GM18868 (cell line): ENCODE measurements around the gene MDK.

Experiments used
- ATAC-seq: cut with Tn5 transposase; IDR thresholded peaks from one replicate; pipeline ENCODE4 v1.9.1; 2021; ENCODE audit warnings: mild to moderate bottlenecking, moderate library complexity; ENCODE audit not compliant: unreplicated experiment

Gene MDK

GRCh38 chr11:46381819-46382645 lies 563 bp downstream of the MDK start:
- no peak for ATAC-seq

GRCh38 chr11:46382646-46383403 lies 1.4 kb downstream of the MDK start:
- ATAC-seq, result no peak

DNA sequence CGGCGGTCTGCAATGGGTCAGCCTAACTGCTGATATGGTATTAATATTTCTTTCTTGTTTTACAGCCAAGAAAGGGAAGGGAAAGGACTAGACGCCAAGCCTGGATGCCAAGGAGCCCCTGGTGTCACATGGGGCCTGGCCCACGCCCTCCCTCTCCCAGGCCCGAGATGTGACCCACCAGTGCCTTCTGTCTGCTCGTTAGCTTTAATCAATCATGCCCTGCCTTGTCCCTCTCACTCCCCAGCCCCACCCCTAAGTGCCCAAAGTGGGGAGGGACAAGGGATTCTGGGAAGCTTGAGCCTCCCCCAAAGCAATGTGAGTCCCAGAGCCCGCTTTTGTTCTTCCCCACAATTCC lies 1.9 kb downstream of the MDK start:
- ATAC-seq, result no peak

GRCh38 chr11:46383974-46384701 lies 2.7 kb downstream of the MDK start:
- no peak for ATAC-seq

DNA sequence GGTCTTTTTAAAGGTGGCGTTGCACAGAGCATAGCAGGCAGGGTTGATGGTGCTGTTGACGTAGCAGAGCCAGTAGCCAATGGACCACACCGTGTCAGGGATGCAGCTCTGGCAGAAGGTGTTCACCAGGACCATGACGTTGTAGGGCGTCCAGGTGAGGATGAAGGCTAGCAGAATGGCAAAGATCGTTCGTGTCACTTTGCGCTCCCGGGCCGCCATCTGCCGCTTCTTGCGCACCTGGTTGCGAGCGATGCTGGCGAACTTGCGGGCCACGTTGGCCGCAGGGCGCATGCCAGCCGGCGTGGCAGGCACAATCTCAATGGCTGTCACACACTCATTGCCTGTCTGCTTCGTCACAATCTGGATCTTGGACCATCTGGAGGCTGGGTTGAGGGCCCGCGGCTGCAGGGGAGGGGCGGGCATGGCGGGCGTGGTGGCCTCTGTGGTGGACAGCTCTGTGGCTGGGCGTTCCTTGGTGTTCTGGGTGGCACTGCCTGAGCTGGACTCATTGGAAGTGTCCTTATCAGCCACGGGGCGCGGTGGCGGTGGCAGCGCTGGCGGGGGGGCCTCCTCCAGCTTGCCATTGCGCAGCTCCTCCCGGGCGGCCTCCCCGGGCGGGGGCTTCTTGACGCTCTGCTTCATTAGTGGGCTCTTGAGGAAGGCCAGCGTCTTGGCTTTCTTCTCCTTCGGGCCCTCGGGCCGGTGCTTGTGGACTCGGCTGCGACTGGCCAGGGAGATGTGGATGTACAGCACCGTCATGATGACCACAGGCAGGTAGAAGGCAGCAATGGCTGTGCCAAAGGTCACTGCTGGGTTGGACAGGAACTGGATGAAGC lies 3.9 kb downstream of the MDK start:
- ATAC-seq, result no peak

GRCh38 chr11:46386005-46386578 lies 4.6 kb downstream of the MDK start:
- no peak for ATAC-seq

GRCh38 chr11:46386674-46387073 lies 5.2 kb downstream of the MDK start:
- ATAC-seq, result no peak

DNA sequence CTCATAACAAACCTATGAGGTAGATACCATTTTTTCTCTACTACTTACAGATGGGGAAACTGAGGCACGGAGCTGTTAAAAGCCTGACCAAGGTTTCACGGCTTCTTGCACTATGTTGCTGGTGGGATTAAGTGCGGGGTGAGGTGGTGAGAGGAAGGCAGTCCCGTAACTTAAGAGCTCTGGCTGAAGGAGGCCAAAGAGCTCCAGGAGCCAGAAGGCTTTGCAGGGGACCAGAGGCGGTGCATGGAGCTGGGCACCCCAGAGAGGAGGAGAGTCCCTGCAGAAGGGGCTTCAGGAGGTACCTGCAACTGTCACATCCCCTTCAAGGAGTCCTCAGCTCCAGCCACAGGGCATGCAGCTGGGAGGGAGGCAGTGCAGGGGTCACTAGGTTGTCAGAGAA lies 6.0 kb downstream of the MDK start:
- no peak for ATAC-seq

DNA sequence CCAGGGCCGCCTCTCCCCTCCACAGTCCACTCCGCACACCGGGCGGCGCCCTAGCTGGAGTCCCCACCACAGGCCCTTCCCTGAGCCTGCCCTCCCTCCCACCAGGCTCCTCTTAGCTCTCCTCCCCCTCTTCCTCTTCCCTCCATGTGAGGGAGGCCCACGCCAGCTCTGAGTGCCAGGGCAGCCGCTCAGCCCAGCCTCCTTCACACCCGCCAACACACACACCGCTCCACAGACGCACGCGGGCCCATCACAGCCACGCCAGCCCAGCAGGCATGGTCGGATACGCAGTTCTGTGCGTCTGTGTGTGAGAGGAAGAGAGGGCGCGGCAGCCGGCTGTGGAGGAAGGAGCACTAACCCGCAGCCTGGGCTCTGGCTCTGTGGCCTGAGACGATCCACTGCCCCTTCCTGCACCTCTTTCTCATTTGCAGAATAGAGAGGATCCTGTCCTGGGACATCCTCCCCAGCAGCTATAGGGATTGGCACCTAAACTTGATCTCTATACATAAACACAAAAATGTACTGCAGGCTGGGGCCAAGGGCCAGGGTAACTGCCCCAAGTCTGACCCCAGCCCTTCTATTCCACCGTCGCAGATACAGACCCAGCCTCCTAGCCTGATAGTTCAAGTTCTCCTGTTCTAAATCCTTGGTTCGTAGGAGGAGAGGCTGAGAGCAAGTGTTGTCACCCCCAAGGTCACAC lies 6.6 kb downstream of the MDK start:
- ATAC-seq, result no peak

- no peak for ATAC-seq
Measured at GRCh38 chr11:46388619-46389449, 7.4 kb downstream of the MDK start.

DNA sequence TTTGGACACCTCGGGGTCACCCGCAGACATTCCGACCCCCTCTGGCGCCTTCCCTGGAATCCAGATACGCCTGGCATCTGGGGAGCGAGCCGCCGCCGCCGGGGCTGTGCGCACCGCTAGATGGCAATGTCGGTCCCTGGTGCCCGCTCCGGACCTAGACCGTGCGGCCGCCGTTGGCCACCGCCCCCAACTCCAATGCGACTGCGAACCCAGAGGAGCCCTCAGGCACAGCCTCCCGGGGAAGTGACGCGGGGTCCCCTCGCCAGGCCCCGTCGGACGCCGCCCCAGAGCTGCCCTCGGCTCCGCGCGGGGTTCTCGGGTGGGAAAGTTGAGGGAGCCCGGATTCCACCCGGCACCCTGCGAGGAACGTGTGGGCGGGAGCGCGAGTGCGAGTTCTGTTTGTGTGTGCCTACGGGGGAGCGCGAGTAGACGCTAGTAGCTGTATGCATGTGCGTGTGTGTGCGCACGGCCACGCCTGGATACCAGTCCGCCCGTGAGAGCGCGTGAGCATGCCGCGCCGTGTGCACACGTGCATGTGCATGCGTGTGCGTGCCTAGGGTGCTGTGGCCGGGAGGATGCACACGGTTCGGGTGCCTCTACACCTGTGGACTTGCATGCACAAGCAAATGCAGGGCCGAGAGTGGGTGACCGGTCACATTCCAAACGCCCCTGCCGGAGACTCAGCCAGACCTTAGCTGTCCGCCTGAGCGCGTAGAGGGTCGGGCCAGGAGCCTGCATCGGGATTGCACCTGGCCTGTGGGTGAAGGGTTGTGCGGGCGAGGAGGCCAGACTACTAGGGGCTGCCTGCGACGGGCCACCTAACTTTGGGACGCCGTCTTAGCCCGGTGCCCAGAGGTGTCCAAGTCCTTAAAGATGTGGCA lies 8.2 kb downstream of the MDK start:
- peak; percentile 47 for ATAC-seq

GRCh38 chr11:46390331-46391171 lies 9.1 kb downstream of the MDK start:
- no peak for ATAC-seq

DNA sequence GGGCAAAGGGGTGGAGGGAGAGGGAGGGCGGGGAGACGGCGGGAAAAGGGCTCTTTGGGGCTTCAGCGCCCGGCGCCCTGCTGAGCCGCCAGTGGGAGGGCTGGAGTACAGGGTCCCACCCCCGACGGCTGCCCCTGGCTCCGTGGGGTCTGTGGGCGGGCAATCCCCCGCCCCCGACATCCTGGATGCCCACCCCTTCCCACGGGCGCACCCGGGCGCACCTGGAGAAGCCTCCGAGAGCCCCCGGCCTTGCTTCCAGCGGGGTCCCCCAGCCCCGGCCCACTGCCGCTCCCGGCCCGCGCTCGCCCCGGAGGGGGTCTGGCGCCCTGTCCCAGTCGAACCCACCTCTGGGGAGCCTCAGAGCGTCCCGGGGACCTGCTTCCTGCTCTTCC lies 9.7 kb downstream of the MDK start:
- ATAC-seq, result no peak

DNA sequence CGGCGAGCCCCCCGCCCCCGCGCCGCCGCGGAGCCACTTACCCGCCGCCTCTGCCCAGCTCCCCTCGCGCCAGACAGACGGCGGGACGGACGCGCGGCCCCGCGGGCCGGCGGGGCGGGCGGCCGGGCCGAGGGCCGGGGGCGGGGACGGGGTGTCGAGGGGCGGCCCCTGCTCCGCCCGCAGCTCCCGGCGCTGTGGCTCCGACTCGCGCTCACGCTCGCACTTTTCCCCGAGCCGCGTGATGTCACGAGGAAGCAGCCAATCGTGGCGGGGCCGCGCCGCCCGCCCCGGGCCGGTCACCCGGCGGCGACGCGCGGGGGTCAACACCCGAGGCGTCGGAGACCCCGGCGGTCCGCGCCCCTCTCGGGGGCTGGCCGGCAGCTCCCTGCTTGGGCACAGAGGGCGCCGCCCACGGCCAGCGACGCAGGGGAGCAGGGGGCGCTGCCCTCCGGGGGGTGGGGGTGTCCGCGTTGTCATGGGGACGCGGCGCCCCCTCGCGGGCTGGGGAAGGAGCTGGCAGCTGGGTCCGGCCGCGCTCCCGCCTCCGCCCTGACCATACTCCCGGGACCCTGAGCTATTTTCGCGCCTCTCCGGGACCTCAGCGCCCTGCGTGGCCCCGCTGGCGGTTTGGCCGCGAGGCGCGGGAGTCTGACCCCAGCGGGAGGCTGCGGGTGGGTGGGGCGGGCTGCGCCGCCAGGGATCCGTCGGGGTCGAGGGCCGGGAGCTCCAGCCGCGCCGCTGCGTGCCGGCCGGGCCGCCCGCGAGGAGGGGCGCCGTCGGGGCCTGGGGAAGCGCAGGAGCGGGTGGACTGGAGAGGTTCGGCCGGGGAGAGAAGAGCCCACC lies 10.3 kb downstream of the MDK start, which contains the start of gene CHRM4:
Gene CHRM4 (minus strand): TSS at position 199 of the 843 bp plus-strand sequence. CDS start 5,219 bp downstream, outside the sequence.
- ATAC-seq, result peak; percentile 22

DNA sequence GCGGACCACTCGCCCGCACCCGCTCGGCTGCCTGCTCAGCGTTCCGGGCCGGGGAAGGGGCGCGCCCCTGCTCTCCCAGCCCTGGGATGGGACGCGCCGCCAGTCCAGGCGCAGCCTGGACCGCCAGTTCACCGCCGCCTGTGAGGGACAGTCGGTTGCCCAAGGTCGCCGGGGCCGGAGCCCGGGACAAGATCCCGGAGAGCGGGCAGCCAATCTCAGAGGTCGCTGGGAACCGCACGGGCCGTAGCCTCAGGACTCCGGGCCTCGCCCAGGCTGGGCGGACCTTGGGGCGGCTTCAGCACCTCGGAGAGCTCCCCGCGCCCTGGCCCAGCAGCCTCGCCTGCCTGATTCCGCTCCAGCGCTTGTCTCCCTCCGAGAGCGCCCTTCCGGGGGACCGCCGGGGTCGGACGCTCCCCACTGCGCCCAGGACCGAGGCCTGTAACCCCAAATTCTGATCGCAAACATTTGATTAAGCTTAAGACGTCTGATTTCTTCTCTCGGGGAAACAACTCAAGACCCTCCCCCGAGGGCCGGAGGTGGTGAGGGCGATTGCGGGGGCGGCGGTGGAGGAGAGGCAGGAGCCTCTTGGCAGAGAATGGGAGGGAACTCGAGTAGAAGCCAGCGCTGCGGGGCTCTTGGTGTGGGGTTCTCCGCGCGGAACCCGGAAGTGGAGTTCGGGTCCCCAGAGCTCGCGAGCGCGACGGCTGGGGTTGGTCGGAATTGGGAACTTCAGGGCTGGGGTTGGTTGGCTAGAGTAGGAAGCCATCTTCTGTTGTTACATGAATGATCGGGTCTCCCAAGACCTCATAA lies 11.2 kb downstream of the MDK start:
- peak; percentile 51 for ATAC-seq
